Left hindlimb (tissue), 1 donor: ENCODE results near the gene MAMDC4.

Experiments
- DNase-seq: peaks from one replicate; pipeline ENCODE4 v3.0.0-alpha.2; 2018

The MAMDC4 gene

GRCh38 chr9:136896027-136896426 is 43.9 kb downstream of the MAMDC4 start:
- DNase-seq, result no peak

DNA sequence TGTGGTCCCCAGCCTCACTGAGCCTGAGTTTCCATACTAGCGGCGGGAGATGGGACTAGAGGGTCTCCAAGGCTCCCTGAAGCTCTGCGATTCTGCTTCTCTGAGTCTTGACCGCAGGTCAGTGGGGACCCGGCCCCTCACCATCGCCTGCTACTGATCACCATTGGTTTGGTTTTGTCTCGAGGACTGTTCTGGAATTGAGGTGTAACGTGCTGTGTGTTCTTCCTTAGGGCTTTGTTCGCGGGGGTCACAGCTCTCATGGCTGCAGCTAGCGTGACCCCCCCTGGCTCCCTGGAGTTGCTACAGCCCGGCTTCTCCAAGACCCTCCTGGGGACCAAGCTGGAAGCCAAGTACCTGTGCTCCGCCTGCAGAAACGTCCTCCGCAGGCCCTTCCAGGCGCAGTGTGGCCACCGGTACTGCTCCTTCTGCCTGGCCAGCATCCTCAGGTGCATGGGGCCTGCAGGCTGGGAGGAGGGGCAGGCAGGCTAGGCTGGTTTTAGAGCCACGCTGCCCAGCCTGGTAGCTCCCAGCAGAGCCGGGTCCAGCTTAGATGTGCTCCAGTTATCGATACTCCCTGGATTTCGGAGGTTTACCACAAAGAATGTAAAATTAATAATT is 46.4 kb downstream of the MAMDC4 start:
- no peak for DNase-seq

- no peak for DNase-seq
These were observed 47.0 kb downstream of the MAMDC4 start for GRCh38 chr9:136899196-136899595.

GRCh38 chr9:136900556-136900955 is 48.4 kb downstream of the MAMDC4 start:
- no peak for DNase-seq

DNA sequence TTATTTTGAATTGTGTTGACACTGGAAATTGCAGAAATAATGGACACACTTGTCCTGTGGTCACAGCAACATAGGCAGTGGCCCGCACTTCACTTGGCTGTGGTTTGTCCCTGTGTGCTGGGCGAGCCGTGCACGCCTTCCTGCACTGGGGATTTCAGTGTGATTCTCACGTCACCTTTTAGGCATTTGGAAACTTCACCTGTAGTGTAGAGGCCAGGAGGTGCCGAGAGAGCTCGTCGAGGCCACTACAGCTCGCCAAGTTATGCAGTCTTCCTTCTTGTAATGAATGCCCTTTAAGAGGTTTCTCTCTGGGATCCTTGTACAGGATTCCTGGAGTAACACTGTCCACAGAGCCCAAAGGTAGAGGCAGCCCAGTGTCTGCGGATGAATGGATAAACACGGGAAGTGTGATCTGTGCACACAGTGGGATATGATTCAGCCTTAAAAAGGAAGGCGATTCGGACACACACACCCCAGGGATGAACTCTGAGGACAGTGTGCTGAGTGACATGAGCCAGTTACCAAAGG is 48.9 kb downstream of the MAMDC4 start:
- no peak for DNase-seq

DNA sequence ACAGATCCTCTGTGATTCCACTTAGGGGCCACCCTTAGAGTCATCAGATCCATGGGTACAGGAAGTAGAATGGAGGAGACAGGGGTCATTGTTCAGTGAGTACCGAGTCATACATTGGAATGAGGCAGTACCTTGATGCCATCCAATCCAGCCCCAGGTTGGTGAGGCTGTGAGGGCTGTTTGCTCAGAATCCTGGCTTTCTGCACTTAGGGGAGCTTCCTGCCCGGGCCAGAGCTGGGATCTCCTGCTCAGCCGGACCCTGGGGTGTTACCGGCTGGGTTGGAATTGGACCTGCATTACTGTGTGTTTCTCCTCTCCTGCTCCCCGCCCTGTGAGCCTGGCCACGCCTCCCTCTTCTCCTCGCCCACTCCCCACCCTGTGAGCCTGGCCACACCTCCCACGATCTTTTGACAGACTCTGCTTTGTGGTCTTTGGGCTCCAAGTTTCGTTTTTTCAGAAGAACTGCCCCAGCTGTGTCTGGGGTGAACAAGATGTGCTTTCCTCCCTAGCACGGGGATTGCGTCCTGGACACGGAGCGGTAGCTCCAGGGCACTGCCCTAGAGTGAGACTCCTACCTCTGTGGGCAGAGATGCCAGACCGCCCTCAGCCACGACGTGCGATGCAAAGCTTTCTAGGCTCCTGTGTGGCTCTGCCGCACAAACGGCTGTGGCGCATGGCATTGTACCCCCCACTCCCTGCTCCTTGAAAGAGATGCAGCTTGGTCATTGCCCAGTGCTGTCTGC is 49.5 kb downstream of the MAMDC4 start:
- no peak for DNase-seq

- no peak for DNase-seq
These were observed 50.2 kb downstream of the MAMDC4 start for GRCh38 chr9:136902259-136902821.

DNA sequence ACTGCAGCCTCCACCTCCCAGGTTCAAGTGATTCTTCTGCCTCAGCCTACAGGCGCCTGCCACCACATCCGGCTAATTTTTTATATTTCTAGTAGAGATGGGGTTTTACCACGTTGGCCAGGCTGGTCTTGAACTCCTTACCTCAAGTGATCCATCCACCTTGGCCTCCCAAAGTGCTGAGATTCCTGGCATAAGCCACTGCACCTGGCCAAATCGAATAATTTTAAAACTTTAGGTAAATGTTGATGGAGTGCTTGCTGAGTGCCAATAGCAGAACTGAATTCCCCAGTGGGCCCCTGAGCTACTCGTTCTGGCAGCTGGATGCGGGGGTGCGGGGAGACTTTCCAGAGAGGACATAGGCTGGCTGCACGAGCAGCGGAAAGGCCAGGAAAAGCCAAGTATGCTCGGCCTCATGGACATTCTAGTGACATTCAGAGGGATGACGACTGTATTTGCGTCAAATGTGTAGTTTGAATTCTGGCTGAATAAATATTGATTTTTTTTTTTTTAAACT is 51.0 kb downstream of the MAMDC4 start:
- DNase-seq, result no peak

DNA sequence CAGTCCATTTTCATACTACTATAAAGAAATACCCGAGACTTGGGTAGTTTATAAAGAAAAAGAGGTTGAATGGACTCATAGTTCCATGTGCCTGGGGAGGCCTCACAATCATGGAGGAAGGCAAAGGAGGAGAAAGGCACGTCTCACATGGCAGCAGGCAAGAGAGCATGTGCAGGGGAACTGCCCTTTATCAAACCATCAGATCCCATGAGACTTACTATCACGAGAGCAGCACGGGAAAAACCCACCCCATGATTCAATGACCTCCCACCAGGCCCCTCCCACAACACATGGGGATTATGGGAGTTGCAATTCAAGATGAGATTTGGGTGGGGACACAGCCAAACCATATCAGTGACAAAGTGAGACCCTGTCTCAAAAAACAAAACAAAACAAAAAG is 54.1 kb downstream of the MAMDC4 start:
- no peak for DNase-seq

GRCh38 chr9:136907011-136907914 is 55.1 kb downstream of the MAMDC4 start:
- DNase-seq, result no peak
